HG03066 (cell line): ENCODE data around the gene GSTK1.
"Not testable (repeated sequence)": the region's sequence is repeated elsewhere in the genome, so short reads cannot be mapped to it uniquely, and the experiment has no call there.

Experiments used
- ATAC-seq: cut with Tn5 transposase; IDR thresholded peaks from one replicate; pipeline ENCODE4 v1.9.1; 2021; ENCODE audit warnings: low read depth; ENCODE audit not compliant: unreplicated experiment

GSTK1 gene

GRCh38 chr7:143238289-143238980 lies 24.8 kb upstream of the GSTK1 start:
- ATAC-seq: no peak

GRCh38 chr7:143239813-143240212 lies 23.4 kb upstream of the GSTK1 start:
- ATAC-seq: no peak

- ATAC-seq: peak; percentile 97
Observed at GRCh38 chr7:143240291-143241168, 22.7 kb upstream of the GSTK1 start.

- no peak for ATAC-seq
Observed at GRCh38 chr7:143242306-143242705, 20.9 kb upstream of the GSTK1 start.

- ATAC-seq: no peak
Observed at GRCh38 chr7:143243111-143243510, 20.1 kb upstream of the GSTK1 start.

GRCh38 chr7:143243614-143244013 lies 19.6 kb upstream of the GSTK1 start:
- no peak for ATAC-seq

GRCh38 chr7:143244321-143244720 lies 18.9 kb upstream of the GSTK1 start:
- ATAC-seq: no peak

GRCh38 chr7:143245123-143245522 lies 18.1 kb upstream of the GSTK1 start:
- ATAC-seq: no peak

- no peak for ATAC-seq
Observed at GRCh38 chr7:143247372-143247771, 15.9 kb upstream of the GSTK1 start.

GRCh38 chr7:143248761-143249354 lies 14.4 kb upstream of the GSTK1 start:
- ATAC-seq: no peak

GRCh38 chr7:143250199-143250598 lies 13.0 kb upstream of the GSTK1 start:
- ATAC-seq: no peak

GRCh38 chr7:143250822-143251221 lies 12.4 kb upstream of the GSTK1 start:
- ATAC-seq: no peak

- no peak for ATAC-seq
Observed at GRCh38 chr7:143252006-143252405, 11.2 kb upstream of the GSTK1 start.

GRCh38 chr7:143255564-143255963 lies 7.7 kb upstream of the GSTK1 start:
- no peak for ATAC-seq

GRCh38 chr7:143256325-143256724 lies 6.9 kb upstream of the GSTK1 start:
- ATAC-seq: no peak

GRCh38 chr7:143256932-143257331 lies 6.3 kb upstream of the GSTK1 start:
- ATAC-seq: peak; percentile 73

- no peak for ATAC-seq
Observed at GRCh38 chr7:143257501-143257900, 5.7 kb upstream of the GSTK1 start.

- peak; percentile 33 for ATAC-seq
Observed at GRCh38 chr7:143258831-143259230, 4.4 kb upstream of the GSTK1 start.

- ATAC-seq: no peak
Observed at GRCh38 chr7:143259765-143260164, 3.5 kb upstream of the GSTK1 start.

- ATAC-seq: no peak
Observed at GRCh38 chr7:143261901-143262300, 1.3 kb upstream of the GSTK1 start.

- not testable (repeated sequence) for ATAC-seq
Observed at GRCh38 chr7:143264196-143264568, 941 bp downstream of the GSTK1 start.
